Measurements from ENCODE around the gene APCDD1.
A peak's percentile ranks its signal among the peaks of the same experiment; 100 is the strongest.

Gene APCDD1

DNA sequence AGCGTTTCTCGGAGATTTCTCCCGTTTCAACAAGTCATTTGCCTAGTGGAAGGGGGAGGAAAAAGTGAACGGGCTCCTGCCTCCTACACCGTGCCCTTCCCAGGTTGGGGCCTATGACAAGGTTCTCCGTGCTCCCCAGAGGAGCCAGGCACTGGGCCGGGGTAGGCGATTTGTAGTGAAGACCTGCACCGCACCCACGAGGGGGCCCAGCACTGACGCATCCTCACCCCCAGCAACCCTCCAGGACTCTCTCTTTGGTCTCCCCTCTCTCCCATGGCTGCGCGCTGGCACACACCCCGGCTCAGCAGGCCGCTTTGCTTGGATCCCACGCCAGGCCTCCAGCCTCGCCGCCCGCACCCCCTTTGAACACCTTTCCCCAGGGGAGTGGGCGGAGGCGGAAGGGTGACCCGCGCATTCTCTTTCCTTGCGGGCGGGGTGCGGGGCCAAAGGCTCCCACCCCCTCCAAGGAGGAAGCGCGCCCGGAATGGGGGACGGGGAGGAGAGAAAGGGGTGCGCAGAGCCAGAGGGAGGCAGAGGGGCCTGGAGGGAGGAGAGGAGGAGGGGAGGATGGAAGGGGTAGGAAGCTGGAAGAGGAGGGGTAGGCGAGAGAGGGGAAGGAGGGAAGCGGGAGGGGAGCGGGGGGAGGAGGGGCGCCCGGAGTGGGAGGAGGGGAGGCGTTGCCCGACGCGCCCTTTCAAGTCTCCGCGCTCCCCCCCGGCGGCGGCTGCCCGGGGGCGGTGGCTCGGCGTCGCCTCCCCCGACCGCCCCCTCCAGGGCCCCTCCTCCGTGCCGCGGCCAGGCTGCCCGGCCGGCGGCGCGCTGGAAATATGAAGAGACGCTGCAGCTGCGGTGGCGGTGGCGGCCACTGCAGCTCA is at the start of gene APCDD1:
APCDD1 (plus strand) TSS at position 830 of the 875 bp plus-strand sequence. CDS start 347 bp downstream, outside the sequence.
- H3K4me3 ChIP-seq (ENCODE audit: low read depth, low read length), result peak within 1 kb of the TSS; percentile 38
- DNase-seq (ENCODE audit: low read depth), result no peak

DNA sequence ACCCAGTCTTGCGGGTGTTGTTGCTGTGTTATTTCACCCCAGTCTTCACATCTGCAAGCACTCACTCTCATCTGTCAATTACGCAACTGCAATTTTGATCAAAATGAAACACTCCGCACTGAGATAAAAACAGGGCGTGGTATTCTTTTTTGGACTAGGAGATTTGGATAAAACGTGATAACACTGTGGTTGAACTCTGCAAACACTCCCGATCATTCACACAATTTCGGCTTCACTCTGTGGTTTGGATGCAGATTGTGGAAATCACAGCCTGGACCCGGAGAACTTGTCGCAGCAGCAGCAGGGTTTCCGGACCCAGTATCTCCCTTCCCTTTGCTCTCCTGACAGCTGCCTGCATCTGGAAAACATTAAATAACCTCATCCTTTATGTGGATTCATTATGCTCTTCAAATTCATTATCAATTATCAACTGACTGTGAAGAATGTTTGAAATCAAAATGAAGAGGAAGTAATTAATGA is 49.4 kb upstream of the APCDD1 start:
- DNase-seq (ENCODE audit: low read depth), result no peak
- H3K4me3 ChIP-seq (ENCODE audit: low read depth, low read length), result no peak overlapping the region

DNA sequence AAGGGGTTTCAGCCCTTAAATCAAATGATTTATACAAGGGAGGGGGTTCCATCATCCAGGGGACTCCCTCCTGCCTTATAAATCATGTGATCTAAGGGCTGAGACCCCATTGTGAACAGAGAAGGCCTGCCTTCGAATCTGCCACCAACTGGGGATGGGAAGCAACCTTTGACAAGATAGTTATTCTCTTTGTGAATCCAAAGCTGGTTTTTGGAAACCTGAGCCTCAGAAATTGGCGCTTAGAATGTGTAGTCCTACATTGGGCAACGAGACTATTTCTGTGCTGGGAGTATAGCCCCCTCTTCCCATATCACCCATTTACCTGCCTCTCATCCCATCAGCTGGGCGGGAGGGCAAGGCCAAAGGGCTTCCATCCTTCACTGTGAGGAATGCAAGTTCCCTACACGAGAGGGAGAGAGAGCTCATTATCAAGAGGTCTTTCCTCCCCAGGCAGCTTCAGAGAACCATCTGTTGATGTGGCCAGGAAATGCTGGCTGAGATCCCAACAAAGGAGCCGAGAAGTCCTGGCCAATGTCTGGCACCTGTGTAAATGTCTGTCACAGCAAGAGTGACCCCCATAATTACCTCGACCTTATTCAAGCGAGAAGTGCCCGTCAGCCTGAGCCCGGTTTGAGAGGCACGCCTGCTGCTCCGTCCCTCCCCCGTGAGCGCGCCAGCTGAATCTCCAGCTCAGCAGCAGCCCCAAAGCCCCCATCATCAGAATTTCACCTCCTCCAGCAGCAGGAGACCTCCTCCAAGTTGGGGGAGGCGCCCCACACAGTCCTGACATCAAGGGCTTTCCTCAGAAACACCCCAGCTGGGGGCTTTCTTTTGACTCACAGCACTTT is 48.4 kb upstream of the APCDD1 start:
- DNase-seq (ENCODE audit: low read depth), result no peak
- H3K4me3 ChIP-seq (ENCODE audit: low read depth, low read length), result no peak overlapping the region

DNA sequence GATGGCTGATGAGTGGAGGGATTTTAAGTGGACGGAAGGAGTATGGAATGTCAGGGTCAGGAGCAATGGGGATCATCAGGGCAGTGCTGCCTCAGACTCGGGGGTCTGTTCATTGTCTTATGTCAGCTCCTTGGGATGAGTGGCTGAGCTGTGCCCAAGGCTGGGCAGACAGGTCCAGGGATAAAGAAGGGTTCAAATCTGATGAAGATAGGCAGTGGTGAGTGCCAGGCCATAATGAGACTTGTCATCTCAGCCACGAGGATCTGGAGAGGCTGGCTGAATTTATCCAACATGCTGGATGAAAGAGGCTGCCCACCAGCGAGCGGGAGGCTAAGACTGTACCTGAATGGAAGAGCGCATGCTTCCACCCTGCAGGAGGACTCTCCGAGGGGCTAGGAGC is 46.3 kb upstream of the APCDD1 start:
- no peak for DNase-seq (ENCODE audit: low read depth)
- no peak overlapping the region for H3K4me3 ChIP-seq (ENCODE audit: low read depth, low read length)

DNA sequence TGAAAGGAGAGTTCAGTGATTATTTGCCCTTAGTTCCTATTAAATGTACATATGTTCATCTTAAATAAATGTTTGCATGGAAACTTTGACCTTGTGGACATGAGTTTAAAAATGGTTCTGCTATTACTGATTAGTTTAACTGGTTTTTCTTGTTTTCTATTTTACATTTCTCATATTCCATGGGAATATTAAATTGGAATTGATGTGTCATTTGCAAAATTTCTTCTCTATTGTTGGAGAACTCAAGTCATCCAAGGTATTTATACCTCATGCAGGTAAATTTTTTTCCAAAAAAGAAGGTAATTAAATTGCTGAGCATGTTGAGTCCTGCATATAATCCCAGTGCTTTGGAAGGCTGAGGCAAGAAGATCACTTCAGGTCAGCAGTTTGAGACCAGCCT is 45.4 kb upstream of the APCDD1 start:
- no peak for DNase-seq (ENCODE audit: low read depth)
- H3K4me3 ChIP-seq (ENCODE audit: low read depth, low read length), result no peak overlapping the region

DNA sequence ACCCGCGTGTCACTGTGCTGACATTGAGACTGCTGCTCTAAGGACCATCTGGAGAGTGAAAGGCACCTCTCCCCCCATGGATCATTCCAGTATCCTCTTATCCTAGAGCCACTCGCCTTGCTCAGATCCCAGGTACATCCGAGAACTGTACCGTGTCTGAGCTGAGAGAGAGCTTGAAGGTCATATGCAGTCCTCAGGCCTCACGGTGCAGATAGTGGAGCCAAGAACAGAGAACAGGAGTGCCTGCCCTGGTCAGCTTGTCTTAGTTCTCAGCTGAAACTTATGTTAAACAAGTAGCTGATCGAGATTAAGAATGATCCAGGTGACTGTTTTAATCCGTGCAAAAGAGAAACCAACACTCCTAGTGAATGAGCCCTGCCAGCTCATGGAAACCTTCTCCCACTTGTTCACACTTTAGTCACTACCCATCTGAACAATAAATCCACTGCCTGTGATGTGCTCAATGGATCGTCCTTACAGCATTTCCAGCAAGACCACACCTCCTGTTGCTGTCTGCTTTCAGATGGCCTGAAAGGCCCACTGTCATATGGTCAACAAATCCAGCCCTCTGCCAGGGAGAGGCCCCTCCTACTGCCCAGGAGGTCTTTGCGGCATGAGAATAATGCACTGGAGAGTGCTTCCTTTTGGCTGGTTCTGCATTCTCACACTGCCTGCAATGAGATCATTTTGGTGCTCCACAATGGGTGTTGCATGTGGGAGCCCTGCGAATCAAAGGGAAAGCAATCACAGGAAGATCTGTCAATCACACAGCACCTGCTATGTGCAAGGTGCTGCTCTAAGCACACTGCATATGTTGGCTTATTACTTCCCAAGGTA is 43.7 kb upstream of the APCDD1 start:
- no peak overlapping the region for H3K4me3 ChIP-seq (ENCODE audit: low read depth, low read length)
- DNase-seq (ENCODE audit: low read depth), result no peak

DNA sequence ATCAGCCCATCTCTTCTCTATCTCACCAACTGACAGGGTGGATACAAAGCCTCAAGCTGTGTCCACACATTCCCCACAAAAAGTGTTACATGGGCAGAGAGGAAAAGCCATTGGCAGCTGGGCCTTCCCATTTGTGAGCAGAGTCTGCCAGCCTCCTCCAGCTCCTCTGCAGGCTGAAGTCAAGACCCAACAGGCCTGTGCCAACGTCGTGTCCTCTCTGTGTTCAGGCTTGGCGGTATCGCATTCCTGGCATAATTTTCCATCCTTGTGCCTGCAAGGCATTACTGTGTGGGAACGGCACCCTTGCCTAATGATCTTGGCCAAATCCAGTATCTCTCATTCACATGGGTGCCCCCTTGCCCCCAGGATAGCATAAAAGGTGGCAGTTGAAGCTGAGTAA is 41.5 kb upstream of the APCDD1 start:
- H3K4me3 ChIP-seq (ENCODE audit: low read depth, low read length), result no peak overlapping the region
- no peak for DNase-seq (ENCODE audit: low read depth)

DNA sequence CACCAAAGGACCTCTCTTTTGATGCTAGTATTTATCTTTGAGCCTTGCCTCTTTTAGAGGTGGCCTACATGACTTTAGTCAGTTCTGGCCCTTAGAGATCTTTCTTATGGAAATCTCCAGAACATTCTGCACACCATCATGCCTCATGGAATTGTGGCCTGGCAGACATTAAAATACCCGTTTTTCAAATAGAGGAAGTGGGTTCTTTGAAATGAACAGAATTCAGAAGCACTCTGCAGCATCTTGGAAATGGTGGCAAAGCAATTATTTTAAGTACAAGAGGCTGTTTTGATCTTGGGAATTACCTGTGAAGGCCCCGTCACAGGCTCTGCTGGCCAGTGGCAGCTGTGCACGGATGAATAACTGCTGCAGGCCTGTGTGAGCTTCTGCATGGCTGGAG is 40.7 kb upstream of the APCDD1 start:
- DNase-seq (ENCODE audit: low read depth), result no peak
- no peak overlapping the region for H3K4me3 ChIP-seq (ENCODE audit: low read depth, low read length)

DNA sequence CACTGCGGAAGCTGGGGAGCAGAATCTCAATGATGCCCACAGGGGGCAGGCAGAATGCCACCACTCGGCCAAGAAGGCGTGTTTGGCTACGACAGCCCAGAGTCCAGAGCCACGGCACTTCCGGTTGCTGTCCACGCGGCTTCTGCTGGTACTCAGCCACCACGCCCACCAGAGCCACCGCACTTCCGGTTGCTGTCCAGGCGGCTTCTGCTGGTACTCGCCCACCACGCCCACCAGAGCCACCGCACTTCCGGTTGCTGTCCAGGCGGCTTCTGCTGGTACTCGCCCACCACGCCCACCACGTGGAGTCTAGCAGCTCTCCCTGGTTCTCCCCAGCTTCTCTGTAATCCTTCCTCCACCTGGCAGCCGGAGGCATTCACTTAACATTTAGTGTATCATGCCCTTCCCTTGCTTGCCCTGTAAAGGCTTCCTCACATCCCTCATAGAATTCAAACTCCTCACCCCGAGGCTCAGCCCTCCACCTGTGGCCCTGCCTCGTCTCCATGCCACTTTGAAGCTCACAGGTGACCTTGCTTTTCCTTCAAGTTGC is 40.1 kb upstream of the APCDD1 start:
- DNase-seq (ENCODE audit: low read depth), result no peak
- H3K4me3 ChIP-seq (ENCODE audit: low read depth, low read length), result no peak overlapping the region

DNA sequence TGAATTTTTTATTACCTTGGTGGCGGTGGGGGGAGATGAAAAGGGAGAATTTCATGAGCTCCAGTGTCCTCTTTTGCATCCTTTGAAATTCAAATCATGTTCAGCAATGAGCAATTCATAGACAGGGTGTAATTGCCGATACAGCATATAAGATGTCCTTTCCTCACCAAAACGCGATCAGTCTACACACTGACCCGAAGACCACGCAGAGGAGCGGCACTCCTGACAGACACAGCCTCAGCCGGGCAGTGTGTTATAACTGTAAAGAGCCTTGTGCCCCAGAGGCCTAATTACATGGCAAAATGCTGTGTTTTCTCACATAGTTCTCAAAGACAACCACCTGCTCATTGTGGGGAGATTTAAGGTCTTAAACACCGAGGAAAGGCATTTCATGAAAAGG is 38.4 kb upstream of the APCDD1 start:
- DNase-seq (ENCODE audit: low read depth), result no peak
- no peak overlapping the region for H3K4me3 ChIP-seq (ENCODE audit: low read depth, low read length)

DNA sequence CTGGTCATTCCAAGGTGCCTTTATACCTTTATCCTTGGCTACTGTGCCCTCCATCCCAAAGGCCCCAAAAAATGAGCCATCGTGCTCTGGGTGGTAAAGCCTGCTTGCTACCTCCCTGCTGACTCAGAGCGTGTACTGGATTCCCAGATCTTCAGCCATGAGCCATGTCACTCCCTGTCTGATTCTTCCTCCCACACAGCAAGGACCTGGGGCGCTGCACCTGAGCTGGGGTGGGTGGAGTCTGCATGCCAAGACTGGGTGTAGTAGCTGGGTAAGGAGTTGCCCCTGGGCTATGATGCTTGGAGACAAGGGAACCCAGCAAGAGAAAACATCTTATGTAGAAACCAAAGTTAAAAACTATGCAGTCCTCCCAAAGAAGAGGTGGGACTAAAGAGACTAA is 37.2 kb upstream of the APCDD1 start:
- no peak overlapping the region for H3K4me3 ChIP-seq (ENCODE audit: low read depth, low read length)
- no peak for DNase-seq (ENCODE audit: low read depth)

DNA sequence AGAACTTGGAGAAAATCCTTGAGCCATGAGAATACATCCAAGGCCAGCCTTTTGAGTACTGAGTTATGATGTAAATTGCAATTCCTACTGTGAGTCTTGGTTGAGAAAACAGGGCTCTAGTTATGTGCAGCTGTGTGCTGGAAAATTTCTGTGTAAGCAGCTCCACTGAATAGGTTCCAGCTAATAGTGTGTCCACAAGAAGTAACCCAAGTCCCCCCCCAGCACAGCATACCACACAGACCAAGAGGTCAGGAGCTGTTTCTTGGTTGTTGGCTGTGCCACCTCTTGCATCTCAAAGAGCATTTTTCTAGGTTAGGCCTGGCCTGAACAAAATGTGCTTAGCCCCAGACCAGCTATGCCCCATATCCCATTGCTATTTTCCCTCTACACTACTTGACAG is 36.8 kb upstream of the APCDD1 start:
- DNase-seq (ENCODE audit: low read depth), result no peak
- H3K4me3 ChIP-seq (ENCODE audit: low read depth, low read length), result no peak overlapping the region

DNA sequence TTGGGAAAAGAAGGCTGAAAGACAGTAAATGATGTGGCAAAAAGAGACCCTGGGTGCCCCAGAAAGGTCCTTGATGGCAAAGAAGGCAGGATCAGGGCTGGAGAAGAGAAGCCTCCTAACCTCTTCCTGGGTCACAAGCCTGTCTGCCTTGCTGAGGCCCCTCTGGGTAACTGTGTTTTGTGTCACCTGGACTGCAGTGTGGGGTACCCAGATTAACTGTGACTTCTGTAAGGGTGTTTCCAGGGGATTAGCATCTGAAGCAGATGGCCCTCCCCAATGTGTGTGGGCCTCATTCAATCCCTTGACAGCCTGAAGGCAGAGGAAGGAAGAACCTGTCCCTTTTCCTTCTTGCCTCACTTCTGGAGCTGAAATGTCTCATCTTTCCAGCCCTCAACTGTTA is 35.6 kb upstream of the APCDD1 start:
- no peak for DNase-seq (ENCODE audit: low read depth)
- no peak overlapping the region for H3K4me3 ChIP-seq (ENCODE audit: low read depth, low read length)

DNA sequence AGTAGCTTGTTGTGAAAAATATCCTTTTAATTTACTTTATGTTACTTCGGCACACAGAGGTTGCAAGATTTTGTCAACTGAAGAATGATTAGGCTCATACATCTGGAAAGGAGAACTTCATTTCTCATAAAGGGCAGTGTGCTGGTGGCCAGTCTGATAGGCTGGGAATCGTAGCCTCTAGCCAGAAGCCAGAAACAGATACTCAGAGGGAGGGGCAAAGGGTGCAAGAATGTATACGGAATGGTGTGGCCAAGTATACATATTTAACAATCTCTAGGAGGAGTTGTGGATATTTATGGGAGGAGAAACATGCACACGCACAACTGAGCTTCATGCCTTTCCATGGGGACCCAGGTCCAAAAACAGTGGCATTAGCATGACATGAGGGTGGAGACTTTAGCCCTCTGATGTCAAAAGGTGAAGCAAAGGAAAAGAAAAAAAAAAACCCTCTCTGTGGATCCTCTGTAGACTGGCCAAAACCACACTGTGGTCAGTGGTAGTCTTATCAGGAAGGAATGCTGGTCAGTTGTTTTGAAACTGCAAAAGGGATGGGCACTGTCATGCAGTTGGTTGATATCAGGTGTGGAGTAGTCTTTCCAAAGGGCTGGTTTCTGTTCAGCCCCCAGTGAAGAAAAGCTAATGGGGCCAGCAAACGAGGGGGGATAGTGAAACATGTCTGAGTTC is 34.9 kb upstream of the APCDD1 start:
- H3K4me3 ChIP-seq (ENCODE audit: low read depth, low read length), result no peak overlapping the region
- no peak for DNase-seq (ENCODE audit: low read depth)

DNA sequence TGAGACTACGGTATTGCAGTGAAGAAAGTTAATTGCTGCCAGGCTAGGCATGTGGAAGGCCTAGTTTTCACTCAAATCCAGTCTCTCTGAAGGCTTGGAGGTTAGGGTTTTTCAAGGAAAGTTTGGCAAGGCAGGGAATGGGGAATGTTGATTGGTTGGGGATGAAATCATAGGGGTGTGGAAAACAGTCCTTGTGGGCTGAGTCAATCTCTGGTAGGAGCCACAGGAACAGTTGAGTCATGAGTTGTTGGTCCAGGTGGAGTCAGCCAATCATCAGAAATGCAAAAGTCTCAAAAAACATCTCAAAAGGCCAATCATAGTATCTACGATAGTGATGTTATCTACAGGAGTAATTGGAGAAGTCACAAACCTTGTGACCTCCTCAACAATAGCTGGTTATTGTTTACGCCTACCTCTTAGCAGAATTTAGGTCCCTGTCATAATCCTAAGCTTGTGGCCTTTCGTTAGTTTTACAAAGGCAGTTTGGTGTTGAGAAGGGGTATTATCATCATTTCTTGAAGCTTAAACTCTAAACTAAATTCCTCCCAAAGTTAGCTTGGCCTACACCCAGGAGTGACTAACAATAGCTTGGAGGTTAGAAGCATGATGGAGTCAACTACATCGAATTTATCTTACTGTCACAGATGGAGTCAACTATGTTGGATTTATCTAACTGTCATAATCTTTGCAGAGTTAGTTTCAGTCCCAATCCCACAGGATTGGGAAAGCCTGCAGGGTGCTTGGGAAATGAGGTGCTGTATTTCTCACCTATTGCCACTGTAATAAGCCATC is 33.7 kb upstream of the APCDD1 start:
- no peak for DNase-seq (ENCODE audit: low read depth)

DNA sequence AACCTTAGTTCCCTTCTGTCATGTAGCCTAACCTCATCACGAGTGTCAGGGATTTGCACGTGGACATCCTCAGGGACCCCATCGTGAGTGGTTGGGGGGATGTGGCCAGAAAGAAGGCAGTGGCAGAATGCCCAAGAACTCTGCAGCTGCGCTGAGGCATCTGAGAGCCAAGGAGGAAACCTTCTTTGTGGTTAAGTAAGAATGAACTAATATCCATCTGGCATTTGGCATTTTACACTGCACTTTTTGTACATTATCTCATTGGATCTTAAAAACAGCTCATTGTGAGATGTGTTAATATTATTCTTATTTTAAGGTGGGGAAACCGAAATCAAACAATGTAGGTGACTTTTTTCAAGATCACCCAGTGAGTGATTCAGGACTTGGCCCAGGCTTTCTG is 32.6 kb upstream of the APCDD1 start:
- no peak for DNase-seq (ENCODE audit: low read depth)
- H3K4me3 ChIP-seq (ENCODE audit: low read depth, low read length), result no peak overlapping the region

More for the DNA sequence above, 33.7 kb upstream of the APCDD1 start:
- H3K4me3 ChIP-seq (ENCODE audit: low read depth, low read length), result no peak overlapping the region

DNA sequence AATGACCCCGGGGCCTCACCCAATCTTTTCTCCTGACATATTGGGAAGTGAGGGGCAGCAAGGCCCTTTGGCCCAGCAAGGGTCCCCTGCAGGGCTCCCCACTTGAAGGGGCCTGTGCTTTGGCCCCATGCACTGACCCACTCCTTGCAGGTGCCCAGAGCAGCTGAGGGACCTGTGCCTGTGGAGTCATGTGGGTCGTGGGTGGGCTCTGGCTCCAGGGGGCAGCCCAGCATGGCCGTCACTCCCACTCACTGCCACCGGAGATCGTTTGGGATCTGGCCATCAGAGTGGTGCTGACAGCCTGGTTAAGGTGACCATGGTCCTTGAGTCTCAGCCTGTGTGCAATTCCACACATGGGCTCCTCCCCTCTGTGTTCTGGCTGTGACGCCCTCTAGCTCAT is 31.7 kb upstream of the APCDD1 start:
- DNase-seq (ENCODE audit: low read depth), result no peak
- H3K4me3 ChIP-seq (ENCODE audit: low read depth, low read length), result no peak overlapping the region
